ENCODE data around the gene CRYBA2.

- no peak for TF ChIP-seq CTCF (IDR thresholded peaks at IDR 0.05; ENCODE audit: extremely low read depth in 1 of 2, insufficient read depth in 1 of 2, low read depth in 1 of 2, low read length in 2 of 2)
- no peak for TF ChIP-seq POLR2A (IDR thresholded peaks at IDR 0.05; ENCODE audit: low read depth, low read length)
- no peak for TF ChIP-seq MAX (IDR thresholded peaks at IDR 0.05; ENCODE audit: insufficient read depth, insufficient read length)
- TF ChIP-seq POLR2AphosphoS5 (IDR thresholded peaks at IDR 0.05; ENCODE audit: insufficient read depth, low read depth, low read length) = no peak
- TF ChIP-seq EZH2 (IDR thresholded peaks at IDR 0.05; ENCODE audit: borderline replicate concordance, low read depth, low read length, severe bottlenecking) = no peak
- TF ChIP-seq JUN (IDR thresholded peaks at IDR 0.05; ENCODE audit: borderline replicate concordance, insufficient read depth, insufficient read length, low read depth) = no peak
Measured at GRCh38 chr2:218996937-218997336, 3.7 kb upstream of the CRYBA2 start.
